Stimulated activated CD4-positive, alpha-beta T cell treated with anti-CD3 and anti-CD28 coated beads, Interleukin-2, amount 100 ng/mL, for 48 hours (primary cell): ENCODE measurements around the gene MBNL2.
"Not testable (repeated sequence)": the region's sequence is repeated elsewhere in the genome, so short reads cannot be mapped to it uniquely, and the experiment has no call there.

ENCODE experiments used
- DNase-seq, 2 donors: peaks; one replicate each; pipeline ENCODE4 v3.0.0-alpha.2; 2020

MBNL2 gene

GRCh38 chr13:97329331-97329730, 107.2 kb downstream of the MBNL2 start:
- DNase-seq: no peak

DNA sequence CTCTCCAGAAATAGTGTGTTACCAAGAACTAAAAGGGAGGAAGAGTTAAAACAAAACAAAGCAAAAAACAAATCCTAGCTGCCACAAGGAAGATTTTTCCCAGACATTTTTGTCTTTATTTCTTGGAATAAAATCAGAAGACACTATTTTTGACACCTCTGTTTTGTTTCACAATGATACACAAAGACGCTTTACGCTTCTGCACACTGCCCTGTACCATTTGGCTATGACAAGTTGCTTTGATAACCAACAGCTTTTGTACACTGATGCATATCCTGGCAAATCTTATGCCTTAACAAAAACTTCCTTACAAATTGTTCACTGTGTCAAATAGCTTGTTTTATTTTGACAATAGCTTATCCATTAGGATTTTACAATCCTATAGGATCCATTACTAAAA, 108.3 kb downstream of the MBNL2 start:
- no peak for DNase-seq

DNA sequence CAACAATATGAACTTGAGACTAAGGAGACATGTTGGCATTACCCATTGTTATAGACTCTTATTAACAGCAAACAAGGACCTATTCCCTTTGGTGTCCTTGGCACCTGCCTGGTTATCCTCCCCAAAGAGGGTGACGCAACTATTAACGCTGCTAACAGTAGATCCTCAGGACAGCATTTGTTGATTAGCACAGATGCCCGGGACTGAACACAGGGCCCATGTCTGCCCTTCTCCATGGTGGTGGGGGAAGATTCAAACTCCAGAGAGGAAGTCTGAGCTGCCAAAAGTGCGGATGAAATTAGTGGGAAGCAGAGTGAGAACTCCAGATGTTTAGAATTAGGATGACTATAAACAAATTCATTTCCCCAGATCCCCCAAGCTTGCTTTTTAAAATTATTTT, 110.6 kb downstream of the MBNL2 start:
- no peak for DNase-seq

DNA sequence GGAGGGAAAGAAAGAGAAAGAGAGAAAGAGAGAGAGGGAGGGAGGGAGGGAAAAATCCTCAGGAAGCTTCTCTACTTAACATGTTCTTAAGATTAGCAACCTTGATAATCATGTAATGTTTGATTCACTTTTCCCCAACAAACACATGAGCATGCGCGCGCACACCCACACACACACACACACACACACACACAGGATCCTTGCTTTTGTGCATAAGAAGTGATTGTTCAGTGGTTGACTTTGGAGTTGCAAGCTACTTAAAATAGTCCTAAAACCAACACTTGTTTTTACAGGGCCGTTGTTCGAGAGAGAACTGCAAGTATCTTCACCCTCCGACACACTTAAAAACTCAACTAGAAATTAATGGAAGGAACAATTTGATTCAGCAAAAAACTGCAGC, 111.8 kb downstream of the MBNL2 start:
- DNase-seq: no peak

DNA sequence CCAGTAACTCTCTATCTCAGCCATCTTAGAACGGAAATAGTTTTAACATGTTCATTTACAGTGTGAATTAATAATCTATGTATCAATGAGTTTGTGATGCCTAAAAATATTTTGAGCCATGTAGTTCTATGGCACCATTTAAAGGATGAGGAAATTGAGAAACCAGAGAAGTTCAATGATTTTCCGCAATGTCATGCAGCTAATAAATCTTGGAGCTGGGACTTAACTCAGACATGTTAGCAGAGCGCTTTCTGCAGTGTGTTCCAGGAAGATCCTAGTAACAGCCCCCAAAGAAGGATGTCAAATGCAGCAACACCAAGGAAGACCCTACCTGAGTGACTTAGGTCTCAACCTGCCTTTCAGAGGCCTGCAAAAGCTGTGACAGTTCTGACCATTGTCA, 112.6 kb downstream of the MBNL2 start:
- no peak for DNase-seq

DNA sequence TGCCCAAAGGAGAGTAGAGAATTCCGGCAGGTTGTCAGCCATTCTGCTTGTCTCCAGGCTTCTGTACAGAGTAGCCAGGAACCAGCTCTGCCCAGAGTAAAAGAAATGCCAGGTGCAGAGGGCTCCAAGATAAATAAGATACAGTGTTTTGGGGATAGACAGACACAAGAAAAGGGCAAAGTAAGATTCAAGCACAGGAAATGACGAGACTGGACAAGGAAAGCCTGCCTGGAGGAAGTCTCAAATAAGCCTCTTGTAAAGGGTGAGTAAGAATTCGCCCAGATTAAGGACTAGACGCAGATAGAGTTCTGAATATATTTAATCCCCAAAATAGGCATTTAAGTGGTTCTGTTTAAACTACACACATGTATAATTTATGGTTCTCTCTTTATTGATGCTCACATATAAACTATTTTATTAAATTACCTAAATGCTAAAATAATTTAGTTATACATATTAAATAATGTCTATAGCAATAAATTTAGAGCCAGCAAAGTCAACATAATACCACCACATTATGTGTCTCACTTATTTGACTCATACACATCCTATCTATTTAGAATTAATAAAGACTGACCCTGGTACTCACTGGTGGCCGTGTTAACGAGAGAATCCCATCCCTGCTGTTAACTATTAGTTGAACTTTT, 113.5 kb downstream of the MBNL2 start:
- DNase-seq: no peak

DNA sequence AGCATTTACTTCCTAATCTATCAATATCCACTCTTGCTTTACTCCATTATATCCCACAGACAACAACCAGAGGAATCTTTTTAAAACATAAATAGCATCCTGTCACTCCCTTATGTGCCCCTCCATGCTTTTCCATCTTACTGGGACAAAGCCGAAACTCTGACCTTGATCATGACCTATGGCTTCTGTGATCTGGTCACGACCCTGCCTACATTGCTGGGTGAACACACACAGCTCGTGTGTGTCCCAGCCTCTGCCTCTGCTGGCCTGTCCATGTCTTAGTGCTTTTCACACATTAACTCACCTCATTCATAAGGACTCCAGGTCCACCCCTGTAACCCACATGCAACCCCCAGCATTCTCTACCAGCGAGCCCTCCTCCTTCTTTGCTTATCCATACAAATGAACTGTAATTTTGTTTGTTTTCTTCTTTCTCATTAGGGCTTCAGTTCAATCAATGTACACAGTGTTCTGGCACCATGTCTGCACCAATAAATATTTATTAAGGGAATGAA, 115.9 kb downstream of the MBNL2 start:
- DNase-seq: no peak

- DNase-seq: no peak
Observed at GRCh38 chr13:97338571-97338970, 116.4 kb downstream of the MBNL2 start.

- no peak for DNase-seq
Observed at GRCh38 chr13:97339019-97339987, 117.2 kb downstream of the MBNL2 start.

DNA sequence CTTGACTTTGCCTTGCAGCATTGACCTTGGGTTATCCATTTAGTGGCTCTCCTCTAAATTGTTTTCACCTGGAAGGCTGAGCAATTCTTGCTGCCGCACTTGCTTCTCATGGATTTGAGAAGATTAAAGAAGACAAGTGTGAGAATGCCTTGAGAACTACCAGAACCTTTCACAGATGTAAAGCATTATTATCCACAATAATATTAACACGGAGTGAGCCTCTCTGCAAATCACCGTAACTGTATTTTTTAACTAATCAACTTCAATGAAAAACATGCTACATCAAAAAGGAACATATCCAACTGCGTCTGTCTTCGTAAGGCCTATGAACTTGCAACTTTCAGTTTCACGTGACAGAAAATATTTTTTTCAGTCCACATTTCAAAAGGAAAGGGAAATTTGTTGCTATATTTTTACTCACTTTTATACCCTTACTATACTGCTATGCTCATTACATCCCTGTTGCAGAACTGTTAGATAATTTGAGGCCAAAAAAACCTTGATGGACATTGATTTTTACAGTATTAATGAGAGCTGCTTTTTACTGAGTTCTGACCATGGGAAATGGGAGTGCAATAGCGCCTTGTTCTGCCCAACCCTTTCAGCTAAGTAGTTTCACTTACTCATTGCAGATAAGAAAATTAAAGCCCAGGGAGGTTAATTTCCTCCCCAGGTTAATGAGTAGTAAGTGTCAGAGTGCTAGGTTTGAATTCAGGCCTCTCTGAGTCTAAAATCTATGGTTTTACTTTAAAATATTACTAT, 118.0 kb downstream of the MBNL2 start:
- DNase-seq: no peak

- no peak for DNase-seq
Observed at GRCh38 chr13:97341135-97341534, 119.0 kb downstream of the MBNL2 start.

GRCh38 chr13:97342136-97342535, 120.0 kb downstream of the MBNL2 start:
- DNase-seq: no peak

DNA sequence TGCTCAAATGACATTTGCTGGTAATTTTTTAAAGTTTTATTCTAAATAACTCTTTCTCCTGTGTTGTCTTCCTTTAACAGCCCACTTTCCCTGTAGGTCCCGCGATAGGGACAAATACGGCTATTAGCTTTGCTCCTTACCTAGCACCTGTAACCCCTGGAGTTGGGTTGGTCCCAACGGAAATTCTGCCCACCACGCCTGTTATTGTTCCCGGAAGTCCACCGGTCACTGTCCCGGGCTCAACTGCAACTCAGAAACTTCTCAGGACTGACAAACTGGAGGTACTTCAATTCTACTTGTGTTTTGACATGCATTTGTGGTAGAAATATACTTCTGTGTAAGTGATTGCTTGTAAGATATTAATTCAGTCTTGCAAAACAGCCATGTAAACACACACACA, 120.8 kb downstream of the MBNL2 start:
- no peak for DNase-seq

- peak; percentile 26 to 30 for DNase-seq
Observed at GRCh38 chr13:97344265-97345175, 122.4 kb downstream of the MBNL2 start.

- DNase-seq: no peak
Observed at GRCh38 chr13:97346097-97346496, 124.0 kb downstream of the MBNL2 start.

DNA sequence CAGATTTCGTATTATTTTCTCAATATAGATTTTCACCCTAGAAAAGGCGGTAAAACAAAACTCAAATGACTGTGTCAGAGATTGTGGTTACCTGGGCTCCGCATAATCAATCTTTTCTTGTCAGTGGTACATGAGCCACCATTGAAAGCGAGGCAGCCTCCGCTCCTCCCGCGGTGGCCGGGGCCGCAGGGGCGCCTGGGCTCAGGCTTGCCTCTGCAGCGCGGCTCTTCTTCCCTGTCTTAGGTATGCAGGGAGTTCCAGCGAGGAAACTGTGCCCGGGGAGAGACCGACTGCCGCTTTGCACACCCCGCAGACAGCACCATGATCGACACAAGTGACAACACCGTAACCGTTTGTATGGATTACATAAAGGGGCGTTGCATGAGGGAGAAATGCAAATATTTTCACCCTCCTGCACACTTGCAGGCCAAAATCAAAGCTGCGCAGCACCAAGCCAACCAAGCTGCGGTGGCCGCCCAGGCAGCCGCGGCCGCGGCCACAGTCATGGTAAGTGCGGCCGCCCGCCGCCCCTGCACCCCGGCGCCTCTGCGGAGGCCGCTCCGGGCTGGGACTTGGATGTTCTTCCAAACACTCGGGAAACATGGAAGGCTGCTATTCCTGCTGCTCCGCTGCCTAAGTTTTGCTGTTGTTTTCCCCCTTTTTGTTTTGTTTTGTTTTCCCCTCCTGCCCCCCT, 124.6 kb downstream of the MBNL2 start:
- no peak for DNase-seq

- DNase-seq: no peak
Observed at GRCh38 chr13:97347255-97347932, 125.3 kb downstream of the MBNL2 start.

DNA sequence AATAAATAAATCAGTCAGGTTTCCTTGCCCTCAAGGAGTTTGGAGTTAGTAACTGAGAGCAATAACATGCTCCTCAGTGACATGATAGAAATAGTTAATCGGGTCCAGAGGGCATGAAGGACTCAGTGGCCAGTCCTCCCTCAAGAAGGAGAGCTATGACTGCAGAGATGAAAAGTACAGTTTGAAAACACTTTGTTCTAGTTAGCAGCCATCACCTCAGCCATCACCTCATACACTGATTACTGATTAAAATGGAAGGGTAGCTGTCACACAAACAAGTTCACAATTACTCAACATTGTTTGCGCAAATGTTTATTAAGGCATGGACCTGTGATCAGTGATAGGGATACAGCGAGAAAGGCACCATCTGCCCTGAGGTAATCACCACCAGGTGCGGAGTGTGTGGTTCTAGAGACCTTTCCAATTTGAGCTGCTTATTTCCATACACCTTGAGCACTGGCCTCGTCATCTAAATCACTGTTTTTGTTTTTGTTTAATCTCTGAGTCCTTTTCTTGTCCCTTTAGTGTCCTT, 126.5 kb downstream of the MBNL2 start:
- DNase-seq: no peak

GRCh38 chr13:97352012-97352411, 129.9 kb downstream of the MBNL2 start:
- DNase-seq: not testable (repeated sequence)

GRCh38 chr13:97352815-97353214, 130.7 kb downstream of the MBNL2 start:
- DNase-seq: no peak
